HG03196 (cell line): ENCODE measurements around the gene PAPPA2.

ENCODE experiments used
- ATAC-seq: cut with Tn5 transposase; IDR thresholded peaks from one replicate; pipeline ENCODE4 v1.9.1; 2021; ENCODE audit not compliant: unreplicated experiment

The PAPPA2 gene

DNA sequence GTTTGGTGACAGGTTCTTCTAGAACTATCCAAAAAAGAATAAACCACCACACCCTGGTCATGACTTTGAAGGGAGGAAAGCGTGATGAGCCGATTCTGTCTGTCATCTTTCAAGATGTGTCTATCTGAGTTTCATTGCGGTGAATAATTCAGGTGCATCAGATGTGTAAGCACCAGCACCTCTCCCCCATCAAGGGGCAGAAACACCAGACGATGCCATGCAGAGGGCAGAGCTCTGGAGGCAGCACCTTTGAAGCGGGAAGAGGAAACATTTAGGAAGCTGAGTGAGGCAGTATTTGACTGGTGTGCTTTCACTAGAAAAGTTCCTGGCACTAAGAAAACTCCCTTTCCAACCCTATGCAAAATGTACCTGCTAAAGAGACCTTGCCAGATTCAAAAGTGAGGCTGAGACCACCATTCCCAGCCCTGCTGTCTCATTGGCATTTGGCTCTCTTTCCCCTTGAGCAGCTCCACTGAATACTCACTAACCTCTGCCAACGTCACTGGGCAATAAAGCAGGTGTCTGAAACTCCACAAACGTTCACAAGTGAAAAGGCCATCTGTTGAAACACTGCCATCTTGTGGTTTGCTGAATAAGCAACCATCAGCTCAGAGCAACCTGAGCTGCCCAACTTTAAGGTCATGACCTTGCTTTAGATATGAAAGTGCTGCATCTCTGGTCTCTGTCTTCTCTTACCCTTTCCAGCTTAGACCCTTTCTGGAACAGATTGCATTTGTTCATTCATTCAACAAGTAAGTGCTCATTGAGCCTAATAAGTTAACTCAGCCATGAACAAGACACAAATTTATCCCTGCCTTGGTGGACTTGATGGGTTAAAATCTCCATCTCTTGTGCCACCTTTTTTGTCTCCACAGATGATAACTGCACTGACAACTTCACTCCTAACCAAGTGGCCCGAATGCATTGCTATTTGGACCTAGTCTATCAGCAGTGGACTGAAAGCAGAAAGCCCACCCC, 228.6 kb downstream of the PAPPA2 start:
- peak; percentile 85 for ATAC-seq

- ATAC-seq = no peak
Measured at GRCh38 chr1:176692431-176692830, 229.5 kb downstream of the PAPPA2 start.

DNA sequence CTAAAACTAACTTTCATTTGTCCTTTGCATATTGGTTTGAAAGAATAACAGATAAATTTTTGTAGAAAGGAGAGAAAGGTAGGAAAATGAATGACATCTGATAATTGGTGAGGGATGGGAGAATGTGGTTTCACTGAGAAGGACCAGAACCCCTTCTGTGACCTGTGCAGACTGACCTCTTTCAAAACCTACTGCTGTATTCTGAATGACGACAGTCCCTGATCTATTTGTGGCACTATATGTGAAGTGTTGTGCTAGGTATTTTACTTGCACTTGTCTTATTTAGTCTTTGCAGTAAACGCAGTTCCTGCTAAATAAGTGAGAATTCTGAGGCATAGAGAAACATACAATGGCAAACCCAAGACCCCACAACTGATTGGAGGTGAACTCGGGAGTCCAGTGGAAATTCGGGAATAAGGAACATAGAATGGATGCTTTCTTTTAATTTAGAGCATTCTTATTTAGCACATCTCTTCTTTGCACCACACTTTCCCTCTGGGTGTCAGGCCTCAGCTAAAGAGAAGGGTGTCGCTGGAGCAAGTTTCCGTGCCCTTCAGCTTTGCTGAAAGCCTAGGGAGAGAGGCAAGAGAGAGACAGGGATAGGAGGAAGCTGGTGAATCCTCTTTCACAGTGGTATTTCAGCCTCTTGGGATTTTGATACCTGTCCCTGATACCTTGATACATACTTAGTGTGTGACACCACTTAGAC, 230.2 kb downstream of the PAPPA2 start:
- no peak for ATAC-seq

DNA sequence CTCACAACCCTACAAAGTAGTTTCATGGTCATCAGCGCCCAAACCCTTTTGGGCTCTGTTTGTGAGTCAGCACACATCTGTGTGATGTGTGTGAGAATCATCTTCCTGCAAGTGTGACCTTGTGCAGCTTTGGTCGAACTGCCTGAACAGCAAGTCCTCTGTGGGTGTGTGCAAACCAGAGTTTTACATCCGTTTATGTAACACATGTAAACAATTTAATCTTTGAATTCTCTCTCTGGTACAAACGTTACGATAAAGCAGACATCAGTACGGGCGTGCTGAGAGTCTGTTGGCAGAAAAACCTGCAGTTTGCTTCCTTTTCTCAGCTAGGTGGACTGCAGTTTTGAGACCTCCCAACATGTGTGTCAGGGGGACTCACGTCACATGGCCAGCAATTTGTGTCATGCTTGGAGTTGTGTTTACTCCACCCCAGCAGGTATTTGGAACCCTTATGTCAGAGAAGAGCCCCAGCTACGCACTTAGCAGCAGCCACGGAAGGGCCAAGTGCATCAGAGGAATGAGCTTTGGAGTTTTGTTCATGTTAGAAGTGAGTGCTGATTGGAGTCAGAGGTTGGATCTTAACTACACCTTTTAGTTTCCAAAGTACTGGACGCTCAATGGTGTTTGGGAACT, 230.8 kb downstream of the PAPPA2 start:
- ATAC-seq = no peak

GRCh38 chr1:176694713-176695112, 231.7 kb downstream of the PAPPA2 start:
- ATAC-seq = no peak

DNA sequence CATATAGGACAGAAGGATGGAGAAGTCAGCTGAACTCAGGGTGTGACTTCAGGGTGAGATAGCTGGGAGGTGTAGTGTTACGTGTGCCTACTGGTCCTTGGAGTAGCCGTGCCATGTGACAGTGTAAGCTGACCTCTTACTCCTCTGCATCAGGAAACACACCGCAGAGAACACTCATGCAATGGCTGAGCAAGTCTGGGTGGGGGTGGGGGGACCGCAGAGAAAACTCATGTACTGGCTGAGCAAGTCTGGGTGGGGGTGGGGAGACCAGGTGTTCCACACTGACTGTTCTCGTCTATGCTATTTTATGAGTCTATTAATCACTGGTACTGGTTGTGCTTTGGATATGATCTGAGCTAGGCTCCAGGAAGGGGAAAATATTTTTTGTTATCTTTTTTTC, 233.1 kb downstream of the PAPPA2 start:
- ATAC-seq = no peak

GRCh38 chr1:176696689-176697088, 233.7 kb downstream of the PAPPA2 start:
- ATAC-seq = no peak

DNA sequence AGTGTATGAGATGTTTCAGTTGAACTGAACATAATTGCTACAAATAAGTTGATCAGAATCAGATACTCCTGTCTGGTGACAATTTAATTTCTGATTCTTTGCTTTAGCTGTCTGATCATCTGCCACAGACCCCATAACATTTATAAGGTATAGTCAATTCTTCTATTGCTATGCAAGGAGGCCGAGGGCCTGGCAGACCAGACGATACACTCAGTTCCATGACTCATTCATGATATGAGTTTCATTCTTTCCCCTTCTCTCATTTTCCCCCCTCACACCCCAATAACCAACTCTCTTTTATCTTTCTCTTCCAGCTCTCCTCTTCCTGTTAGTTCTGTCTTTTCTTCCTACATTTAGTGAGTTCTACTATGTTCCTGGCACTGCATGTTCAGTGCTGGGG, 236.8 kb downstream of the PAPPA2 start:
- ATAC-seq = no peak

DNA sequence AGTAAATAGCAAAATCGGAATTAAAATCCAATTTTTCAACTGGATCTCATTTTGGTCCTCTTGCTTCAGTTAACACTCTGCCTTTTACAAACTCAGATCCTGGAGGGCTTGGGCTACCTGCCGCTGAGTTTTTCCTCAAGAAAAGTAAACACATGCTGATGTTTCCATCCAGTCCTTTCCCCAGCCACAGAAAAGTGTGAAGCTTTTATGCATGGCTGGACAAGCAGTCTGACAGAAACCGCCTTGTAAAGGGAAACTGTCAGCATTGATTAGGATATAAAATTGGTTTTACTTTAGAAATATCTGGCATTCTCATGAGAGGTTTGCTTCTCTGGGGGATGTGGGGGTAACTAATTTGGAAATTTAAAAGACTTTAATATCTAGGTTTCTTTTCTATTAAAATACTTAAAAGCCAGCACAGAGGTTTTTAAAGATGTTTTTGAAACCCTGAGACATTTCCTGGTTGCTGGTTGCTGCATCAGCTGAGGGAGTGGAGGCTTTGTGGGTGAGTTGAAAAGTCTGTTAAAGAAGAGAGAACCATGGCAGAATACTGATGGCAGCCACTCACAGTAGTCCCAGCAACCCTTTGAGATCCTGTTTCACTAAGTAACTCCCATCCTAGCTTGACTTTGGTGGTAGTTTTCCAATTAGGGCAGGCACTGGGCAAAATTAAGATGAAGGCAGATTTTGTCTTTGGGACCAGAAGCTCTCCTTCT, 238.3 kb downstream of the PAPPA2 start:
- no peak for ATAC-seq

GRCh38 chr1:176702901-176703300, 239.9 kb downstream of the PAPPA2 start:
- no peak for ATAC-seq

DNA sequence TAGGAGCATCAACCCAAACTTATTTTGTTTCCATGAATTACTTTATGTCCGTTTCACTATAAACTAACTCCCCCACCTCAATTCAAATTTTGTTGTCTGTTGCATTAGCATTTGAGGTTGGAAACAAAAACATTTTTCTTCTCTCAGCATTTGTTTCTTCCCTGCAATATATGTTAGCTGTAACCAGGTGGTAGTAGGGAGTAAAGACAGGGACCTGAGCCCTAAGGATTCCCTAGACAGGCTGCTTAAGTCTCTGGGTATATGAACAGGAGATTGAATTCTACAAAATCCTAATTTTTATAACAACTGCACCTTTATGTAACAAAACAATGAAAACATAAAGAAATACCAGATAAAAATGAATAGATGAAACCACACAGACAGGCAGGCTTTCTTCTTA, 242.6 kb downstream of the PAPPA2 start:
- ATAC-seq = no peak

DNA sequence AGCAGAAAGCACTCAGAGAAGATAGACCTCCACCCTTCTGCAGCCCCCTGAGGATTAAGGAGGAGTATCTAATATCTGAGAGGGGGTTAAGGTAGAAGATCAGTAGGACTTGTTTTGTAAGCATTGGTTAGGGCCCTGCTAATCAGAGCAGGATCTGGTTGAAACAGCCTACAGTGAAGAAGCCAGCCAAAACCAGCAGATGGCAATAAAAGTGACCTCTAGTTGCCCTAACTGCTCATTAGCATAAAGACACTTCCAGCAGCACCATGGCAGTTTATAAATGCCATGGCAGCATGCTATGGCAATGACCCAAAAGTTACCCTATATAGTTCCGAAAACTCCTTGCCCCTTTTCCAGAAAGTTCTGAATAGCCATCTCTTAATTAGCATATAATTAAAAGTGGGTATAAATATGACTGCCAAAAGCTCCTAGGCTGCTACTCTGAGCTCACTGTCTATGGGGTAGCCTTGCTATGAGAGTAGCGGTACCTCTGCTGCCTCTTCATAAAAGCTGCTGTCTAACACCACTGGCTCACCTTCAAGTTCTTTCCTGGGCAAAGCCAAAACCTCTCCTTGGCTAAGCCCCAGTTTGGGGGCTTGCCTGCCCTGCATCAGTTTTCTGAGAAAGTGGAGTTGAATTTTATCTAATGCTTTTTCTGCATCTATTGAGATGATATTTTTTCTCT, 254.2 kb downstream of the PAPPA2 start:
- no peak for ATAC-seq

DNA sequence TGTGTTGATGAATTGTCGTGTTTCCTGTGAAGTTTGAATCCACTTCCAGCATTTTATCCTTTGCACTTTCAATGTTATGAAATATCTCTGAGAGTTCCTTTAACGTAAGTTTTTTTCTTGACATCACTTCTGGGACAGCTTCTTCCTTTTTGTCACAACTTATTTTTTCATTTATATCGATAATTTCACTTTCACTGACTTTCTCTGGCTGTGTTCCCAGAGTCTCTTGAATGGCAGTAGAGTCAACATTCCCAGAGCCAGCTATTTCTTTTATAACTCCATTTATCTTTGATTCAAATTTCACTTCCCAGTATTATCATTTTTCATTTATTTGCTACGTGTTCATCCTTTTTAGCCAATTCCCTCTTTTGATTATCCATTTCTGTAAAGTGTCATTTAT, 256.5 kb downstream of the PAPPA2 start:
- ATAC-seq = no peak

- ATAC-seq = no peak
Measured at GRCh38 chr1:176720838-176721237, 257.9 kb downstream of the PAPPA2 start.

DNA sequence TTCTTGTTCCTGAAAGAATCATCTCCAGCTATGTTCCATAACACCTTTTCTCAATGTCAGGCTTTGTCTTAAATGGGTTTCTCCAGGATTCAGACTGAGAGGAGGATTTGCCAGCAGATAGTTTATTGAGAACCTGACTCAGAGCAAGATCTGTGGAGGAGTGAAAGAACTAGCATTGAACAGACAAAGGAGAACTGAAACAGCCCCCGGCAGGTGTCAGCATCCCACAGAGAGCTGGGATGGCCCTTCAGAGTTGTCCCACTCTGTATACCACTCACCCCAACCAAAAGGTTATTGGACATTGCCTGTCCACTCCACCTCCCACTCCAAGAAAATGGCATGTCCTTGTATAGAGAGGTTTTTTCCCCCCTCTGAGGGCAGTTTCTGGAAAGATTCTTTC, 270.7 kb downstream of the PAPPA2 start:
- no peak for ATAC-seq

GRCh38 chr1:176735201-176735600, 272.2 kb downstream of the PAPPA2 start:
- no peak for ATAC-seq

DNA sequence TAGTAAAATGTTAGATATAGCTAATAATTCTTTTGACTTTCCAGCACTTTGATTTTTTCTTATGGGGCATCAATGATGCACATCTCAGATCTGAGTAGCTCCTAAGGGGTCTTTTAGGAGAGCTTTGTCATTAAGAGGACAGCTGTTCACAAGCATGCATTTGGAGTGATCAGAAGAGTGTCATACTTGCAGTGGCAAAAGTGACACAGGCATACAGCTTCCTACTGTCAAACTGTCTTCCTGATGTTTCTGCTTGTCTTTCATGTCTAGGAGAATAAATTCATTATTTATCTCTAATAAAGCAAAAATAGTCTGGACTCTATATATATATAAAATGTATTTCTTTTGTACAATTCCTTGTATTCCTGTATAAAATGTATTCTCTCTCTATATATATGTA, 273.0 kb downstream of the PAPPA2 start:
- ATAC-seq = no peak

- ATAC-seq = no peak
Measured at GRCh38 chr1:176741181-176741580, 278.2 kb downstream of the PAPPA2 start.

- no peak for ATAC-seq
Measured at GRCh38 chr1:176742322-176742721, 279.3 kb downstream of the PAPPA2 start.

DNA sequence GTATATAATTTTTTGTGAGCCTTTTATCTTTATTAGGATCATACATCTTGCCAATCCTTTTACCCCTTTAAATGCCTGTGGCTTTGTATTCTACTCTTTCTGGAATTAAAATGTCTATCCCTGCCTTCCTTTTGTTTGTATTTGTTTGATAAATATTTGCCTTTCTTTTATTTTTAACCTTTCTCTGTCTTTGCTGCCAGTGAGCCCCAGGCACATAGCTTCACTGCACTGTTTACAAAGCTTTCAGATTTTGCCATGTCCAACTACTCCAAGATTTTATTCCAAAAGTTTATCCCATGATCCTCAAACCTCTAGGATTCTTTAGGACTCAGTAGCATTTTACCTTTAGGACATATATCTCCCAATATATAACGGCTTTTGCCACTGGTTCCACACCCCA, 281.2 kb downstream of the PAPPA2 start:
- no peak for ATAC-seq

GRCh38 chr1:176745945-176746344, 283.0 kb downstream of the PAPPA2 start:
- no peak for ATAC-seq
